WTC11 (cell line): ENCODE data around the gene HOMEZ. TPM values are rescaled to one million over a fixed set of nuclear protein-coding genes. Genes with fewer than 3 reads are reported as not detected.
"Not testable (repeated sequence)": the region's sequence is repeated elsewhere in the genome, so short reads cannot be mapped to it uniquely, and the experiment has no call there.

Experiments
- ATAC-seq: fragments of 200-7000 bp; cut with Tn5 transposase; 2 replicates; pipeline ENCODE4 v1.10.0; 2021; ENCODE audit warnings: mild to moderate bottlenecking, moderate library complexity
- CTCF ChIA-PET: fragments of 300-600 bp; sonication (Branson Sonifier 250); formaldehyde crosslinking; loops from one replicate; lab custom pipeline; 2021; ENCODE audit warnings: antibody characterized with exemption; lab: Charles Lee
- POLR2A ChIA-PET: fragments of 350-600 bp; sonication (Branson Sonifier 250); formaldehyde crosslinking; loops from one replicate; lab custom pipeline; 2021; ENCODE audit warnings: antibody characterized with exemption; lab: Charles Lee
- DNase-seq: peaks from one replicate; pipeline ENCODE4 v3.0.0; 2021; ENCODE audit warnings: low spot score
- H3K27ac Mint-ChIP-seq: 2 replicates; pipeline ENCODE4 v1.8.0; 2021; ENCODE audit warnings: mixed read lengths
- H3K27me3 Mint-ChIP-seq: 2 replicates; pipeline ENCODE4 v1.8.0; 2021; ENCODE audit warnings: low read depth, mild to moderate bottlenecking, moderate library complexity, mixed read lengths
- H3K36me3 Mint-ChIP-seq: 2 replicates; pipeline ENCODE4 v1.8.0; 2021; ENCODE audit warnings: mixed read lengths
- H3K4me1 Mint-ChIP-seq: 2 replicates; pipeline ENCODE4 v1.8.0; 2022; ENCODE audit warnings: mixed read lengths
- H3K4me3 Mint-ChIP-seq: 2 replicates; pipeline ENCODE4 v1.8.0; 2021; ENCODE audit warnings: mild to moderate bottlenecking, moderate library complexity, mixed read lengths
- H3K9me3 Mint-ChIP-seq: 2 replicates; pipeline ENCODE4 v1.8.0; 2021; ENCODE audit warnings: mixed read lengths
- CBFB ChIP-seq: sonication (generic); formaldehyde crosslinking; IDR thresholded peaks from 2 replicates; pipeline ENCODE4 v1.8.1; 2022; ENCODE audit warnings: mild to moderate bottlenecking, low read depth, missing genetic modification reagents
- E2F4 ChIP-seq: sonication (generic); formaldehyde crosslinking; IDR thresholded peaks from 2 replicates; pipeline ENCODE4 v1.8.1; 2022; ENCODE audit warnings: low read depth, mild to moderate bottlenecking, moderate library complexity, missing genetic modification reagents, borderline replicate concordance
- E2F5 ChIP-seq: sonication (generic); formaldehyde crosslinking; IDR thresholded peaks from 2 replicates; pipeline ENCODE4 v1.8.1; 2022; ENCODE audit warnings: mild to moderate bottlenecking, moderate library complexity, missing genetic modification reagents
- ESRRA ChIP-seq: sonication (generic); formaldehyde crosslinking; IDR thresholded peaks from 2 replicates; pipeline ENCODE4 v1.8.1; 2022; ENCODE audit warnings: mild to moderate bottlenecking, missing genetic modification reagents, borderline replicate concordance
- ETV6 ChIP-seq: sonication (generic); formaldehyde crosslinking; IDR thresholded peaks from 2 replicates; pipeline ENCODE4 v1.8.1; 2022; ENCODE audit warnings: mild to moderate bottlenecking, missing genetic modification reagents
- FOXK1 ChIP-seq: sonication (generic); formaldehyde crosslinking; IDR thresholded peaks from 2 replicates; pipeline ENCODE4 v1.8.0; 2022; ENCODE audit warnings: mild to moderate bottlenecking, moderate library complexity, missing genetic modification reagents
- FOXP1 ChIP-seq: sonication (generic); formaldehyde crosslinking; IDR thresholded peaks from 2 replicates; pipeline ENCODE4 v1.8.0; 2022; ENCODE audit warnings: missing genetic modification reagents, mild to moderate bottlenecking, moderate library complexity, borderline replicate concordance
- GABPB1 ChIP-seq: sonication (generic); formaldehyde crosslinking; IDR thresholded peaks from 2 replicates; pipeline ENCODE4 v1.8.1; 2023; ENCODE audit warnings: mild to moderate bottlenecking, missing genetic modification reagents
- MAX ChIP-seq: sonication (generic); formaldehyde crosslinking; IDR thresholded peaks from 2 replicates; pipeline ENCODE4 v1.8.0; 2022; ENCODE audit warnings: mild to moderate bottlenecking, missing genetic modification reagents
- NFE2L1 ChIP-seq: sonication (generic); formaldehyde crosslinking; IDR thresholded peaks from 2 replicates; pipeline ENCODE4 v1.8.1; 2023; ENCODE audit warnings: missing genetic modification reagents
- NR3C1 ChIP-seq: sonication (generic); formaldehyde crosslinking; conservative IDR thresholded peaks from 2 replicates; pipeline ENCODE4 v1.8.1; 2023; ENCODE audit warnings: low read depth, mild to moderate bottlenecking, missing genetic modification reagents
- RORB ChIP-seq: fragments of 250-450 bp; sonication (Bioruptor Pico); IDR thresholded peaks from 2 replicates; pipeline ENCODE4 v1.9.0; 2021; ENCODE audit warnings: mild to moderate bottlenecking
- SMAD3 ChIP-seq: sonication (generic); formaldehyde crosslinking; IDR thresholded peaks from 2 replicates; pipeline ENCODE4 v1.8.0; 2022; ENCODE audit warnings: missing genetic modification reagents, mild to moderate bottlenecking, borderline replicate concordance
- SP1 ChIP-seq: sonication (generic); formaldehyde crosslinking; conservative IDR thresholded peaks from 2 replicates; pipeline ENCODE4 v1.8.1; 2022; ENCODE audit warnings: missing genetic modification reagents
- TEAD4 ChIP-seq: sonication (generic); formaldehyde crosslinking; IDR thresholded peaks from 2 replicates; pipeline ENCODE4 v1.8.0; 2022; ENCODE audit warnings: mild to moderate bottlenecking, missing genetic modification reagents
- ZNF232 ChIP-seq: sonication (generic); formaldehyde crosslinking; IDR thresholded peaks from 2 replicates; pipeline ENCODE4 v1.8.0; 2022; ENCODE audit warnings: mild to moderate bottlenecking, missing genetic modification reagents
- total RNA-seq: library from RNA; stranded (reverse); gene quantifications from 3 replicates; pipeline ENCODE4 v1.2.3, GENCODE V29; 2021
- TF ChIP-seq, protein P1 (sequence below): sonication (generic); formaldehyde crosslinking; IDR thresholded peaks from 2 replicates; pipeline ENCODE4 v1.8.0; 2022; ENCODE audit warnings: mild to moderate bottlenecking, missing genetic modification reagents
- TF ChIP-seq, protein P2 (sequence below): sonication (generic); formaldehyde crosslinking; IDR thresholded peaks from 2 replicates; pipeline ENCODE4 v1.8.0; 2023; ENCODE audit warnings: missing genetic modification reagents, mild to moderate bottlenecking, borderline replicate concordance

Gene HOMEZ
- total RNA-seq, 1 experiment from 2014 or later: 10.7 TPM

- TF ChIP-seq NFE2L1 (CRISPR knock-in tag): peak; percentile 76; the same call in 1 of the 2 replicates
- no peak for TF ChIP-seq CBFB (CRISPR knock-in tag)
- no peak for TF ChIP-seq RORB (CRISPR knock-in tag)
- TF ChIP-seq ZNF232 (CRISPR knock-in tag): peak; percentile 59; the same call in 1 of the 2 replicates
- TF ChIP-seq SMAD3 (CRISPR knock-in tag): peak; percentile 75; the same call in 1 of the 2 replicates
- TF ChIP-seq NR3C1 (CRISPR knock-in tag): no peak
- peak; percentile 94 for TF ChIP-seq MAX
- TF ChIP-seq E2F4 (CRISPR knock-in tag): peak; percentile 76
- TF ChIP-seq E2F5 (CRISPR knock-in tag): peak; percentile 87
- TF ChIP-seq GABPB1 (CRISPR knock-in tag): peak; percentile 8; the same call in 1 of the 2 replicates
- TF ChIP-seq, protein P1, sequence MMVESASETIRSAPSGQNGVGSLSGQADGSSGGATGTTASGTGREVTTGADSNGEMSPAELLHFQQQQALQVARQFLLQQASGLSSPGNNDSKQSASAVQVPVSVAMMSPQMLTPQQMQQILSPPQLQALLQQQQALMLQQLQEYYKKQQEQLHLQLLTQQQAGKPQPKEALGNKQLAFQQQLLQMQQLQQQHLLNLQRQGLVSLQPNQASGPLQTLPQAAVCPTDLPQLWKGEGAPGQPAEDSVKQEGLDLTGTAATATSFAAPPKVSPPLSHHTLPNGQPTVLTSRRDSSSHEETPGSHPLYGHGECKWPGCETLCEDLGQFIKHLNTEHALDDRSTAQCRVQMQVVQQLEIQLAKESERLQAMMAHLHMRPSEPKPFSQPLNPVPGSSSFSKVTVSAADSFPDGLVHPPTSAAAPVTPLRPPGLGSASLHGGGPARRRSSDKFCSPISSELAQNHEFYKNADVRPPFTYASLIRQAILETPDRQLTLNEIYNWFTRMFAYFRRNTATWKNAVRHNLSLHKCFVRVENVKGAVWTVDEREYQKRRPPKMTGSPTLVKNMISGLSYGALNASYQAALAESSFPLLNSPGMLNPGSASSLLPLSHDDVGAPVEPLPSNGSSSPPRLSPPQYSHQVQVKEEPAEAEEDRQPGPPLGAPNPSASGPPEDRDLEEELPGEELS: peak; percentile 72; the same call in 1 of the 2 replicates
- TF ChIP-seq SP1 (CRISPR knock-in tag): peak; percentile 95
- TF ChIP-seq, protein P2, sequence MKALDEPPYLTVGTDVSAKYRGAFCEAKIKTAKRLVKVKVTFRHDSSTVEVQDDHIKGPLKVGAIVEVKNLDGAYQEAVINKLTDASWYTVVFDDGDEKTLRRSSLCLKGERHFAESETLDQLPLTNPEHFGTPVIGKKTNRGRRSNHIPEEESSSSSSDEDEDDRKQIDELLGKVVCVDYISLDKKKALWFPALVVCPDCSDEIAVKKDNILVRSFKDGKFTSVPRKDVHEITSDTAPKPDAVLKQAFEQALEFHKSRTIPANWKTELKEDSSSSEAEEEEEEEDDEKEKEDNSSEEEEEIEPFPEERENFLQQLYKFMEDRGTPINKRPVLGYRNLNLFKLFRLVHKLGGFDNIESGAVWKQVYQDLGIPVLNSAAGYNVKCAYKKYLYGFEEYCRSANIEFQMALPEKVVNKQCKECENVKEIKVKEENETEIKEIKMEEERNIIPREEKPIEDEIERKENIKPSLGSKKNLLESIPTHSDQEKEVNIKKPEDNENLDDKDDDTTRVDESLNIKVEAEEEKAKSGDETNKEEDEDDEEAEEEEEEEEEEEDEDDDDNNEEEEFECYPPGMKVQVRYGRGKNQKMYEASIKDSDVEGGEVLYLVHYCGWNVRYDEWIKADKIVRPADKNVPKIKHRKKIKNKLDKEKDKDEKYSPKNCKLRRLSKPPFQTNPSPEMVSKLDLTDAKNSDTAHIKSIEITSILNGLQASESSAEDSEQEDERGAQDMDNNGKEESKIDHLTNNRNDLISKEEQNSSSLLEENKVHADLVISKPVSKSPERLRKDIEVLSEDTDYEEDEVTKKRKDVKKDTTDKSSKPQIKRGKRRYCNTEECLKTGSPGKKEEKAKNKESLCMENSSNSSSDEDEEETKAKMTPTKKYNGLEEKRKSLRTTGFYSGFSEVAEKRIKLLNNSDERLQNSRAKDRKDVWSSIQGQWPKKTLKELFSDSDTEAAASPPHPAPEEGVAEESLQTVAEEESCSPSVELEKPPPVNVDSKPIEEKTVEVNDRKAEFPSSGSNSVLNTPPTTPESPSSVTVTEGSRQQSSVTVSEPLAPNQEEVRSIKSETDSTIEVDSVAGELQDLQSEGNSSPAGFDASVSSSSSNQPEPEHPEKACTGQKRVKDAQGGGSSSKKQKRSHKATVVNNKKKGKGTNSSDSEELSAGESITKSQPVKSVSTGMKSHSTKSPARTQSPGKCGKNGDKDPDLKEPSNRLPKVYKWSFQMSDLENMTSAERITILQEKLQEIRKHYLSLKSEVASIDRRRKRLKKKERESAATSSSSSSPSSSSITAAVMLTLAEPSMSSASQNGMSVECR (CRISPR knock-in tag): peak; percentile 85; the same call in 1 of the 2 replicates
- TF ChIP-seq TEAD4 (CRISPR knock-in tag): peak; percentile 61; the same call in 1 of the 2 replicates
- TF ChIP-seq ETV6 (CRISPR knock-in tag): no peak
- TF ChIP-seq ESRRA: no peak
- TF ChIP-seq FOXP1: peak; percentile 43; the same call in 1 of the 2 replicates
- TF ChIP-seq FOXK1 (CRISPR knock-in tag): peak; percentile 73
- peak; percentile 100 for ATAC-seq
- Mint-ChIP-seq H3K36me3 (peaks cover 2% of the 10 kb centered on the region), H3K4me1 (peaks cover 11% of the 10 kb centered on the region), H3K27me3 (no peaks in the 10 kb centered on the region), H3K9me3 (0 out of 2 replicates have a peak, but pooled peaks cover 2% of the 10 kb centered on the region), H3K4me3 (peak within 1 kb of the TSS; percentile 55), H3K27ac (peak within 1 kb of the TSS; percentile 72)
- ChIA-PET CTCF (interaction anchor here (0.7 to 3.0 kb wide), 6 partner anchors 21 to 142 kb away, joined by 3 to 26 read pairs (median 4); no protein-coding TSS in a partner anchor), POLR2A (interaction anchor here (0.6 to 0.8 kb wide), 2 partner anchors 8 to 21 kb away, joined by 3 read pairs; no protein-coding TSS in a partner anchor)
- DNase-seq: peak; percentile 98
Observed at GRCh38 chr14:23237772-23238594, 47.9 kb downstream of the HOMEZ start, which contains the start of gene RNF212B. TSS of gene RNF212B (plus strand) at chr14:23237936. CDS start at chr14:23240346, 2,410 bp downstream.

DNA sequence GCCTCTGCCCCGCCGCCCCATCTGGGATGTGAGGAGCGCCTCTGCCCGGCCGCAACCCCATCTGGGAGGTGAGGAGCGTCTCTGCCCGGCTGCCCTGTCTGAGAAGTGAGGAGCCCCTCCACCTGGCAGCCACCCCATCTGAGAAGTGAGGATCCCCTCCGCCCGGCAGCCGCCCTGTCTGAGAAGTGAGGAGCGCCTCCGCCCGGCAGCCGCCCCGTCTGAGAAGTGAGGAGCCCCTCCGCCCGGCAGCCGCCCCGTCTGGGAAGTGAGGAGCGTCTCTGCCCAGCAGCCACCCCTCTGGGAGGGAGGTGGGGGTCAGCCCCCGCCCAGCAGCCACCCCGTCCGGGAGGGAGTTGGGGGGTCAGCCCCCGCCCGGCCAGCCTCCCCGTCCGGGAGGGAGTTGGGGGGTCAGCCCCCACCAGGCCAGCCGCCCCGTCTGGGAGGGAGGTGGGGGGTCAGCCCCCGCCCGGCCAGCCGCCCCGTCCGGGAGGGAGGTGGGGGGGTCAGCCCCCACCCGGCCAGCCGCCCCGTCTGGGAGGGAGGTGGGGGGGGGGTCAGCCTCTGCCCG, 53.6 kb downstream of the HOMEZ start:
- H3K27me3 Mint-ChIP-seq, DNase-seq, POLR2A ChIA-PET, H3K4me1 Mint-ChIP-seq, ATAC-seq, H3K27ac Mint-ChIP-seq, H3K4me3 Mint-ChIP-seq, CTCF ChIA-PET: not testable (repeated sequence)
- peaks cover 19% of the 10 kb centered on the region for H3K36me3 Mint-ChIP-seq
- peaks cover 20% of the 10 kb centered on the region for H3K9me3 Mint-ChIP-seq
